RWPE2 (cell line): ENCODE results near the gene PIK3R5.

ENCODE experiments used
- ATAC-seq: fragments of 200-7000 bp; cut with Tn5 transposase; 3 replicates; pipeline ENCODE4 v1.9.1; 2021; ENCODE audit warnings: low read depth
- DNase-seq: peaks from one replicate; pipeline ENCODE4 v3.0.0-alpha.2; 2020; ENCODE audit warnings: low spot score
- H3K27ac ChIP-seq: fragments of 450-650 bp; 2 replicates; pipeline ENCODE4 v1.5.1; 2017; ENCODE audit warnings: mild to moderate bottlenecking; ENCODE audit not compliant: poor library complexity, severe bottlenecking
- H3K27me3 ChIP-seq: fragments of 250-450 bp; sonication (Bioruptor Pico); 2 replicates; pipeline ENCODE4 v1.5.1; 2021; ENCODE audit warnings: mild to moderate bottlenecking, moderate library complexity; ENCODE audit not compliant: insufficient read depth, poor library complexity, severe bottlenecking
- H3K36me3 ChIP-seq: fragments of 250-450 bp; sonication (Bioruptor Pico); 2 replicates; pipeline ENCODE4 v1.5.1; 2020; ENCODE audit warnings: low read depth, mild to moderate bottlenecking, moderate library complexity
- H3K4me1 ChIP-seq: fragments of 250-450 bp; sonication (Bioruptor Pico); 2 replicates; pipeline ENCODE4 v1.5.1; 2021; ENCODE audit warnings: mild to moderate bottlenecking, moderate library complexity; ENCODE audit not compliant: insufficient read depth, poor library complexity, severe bottlenecking
- H3K4me3 ChIP-seq: fragments of 250-450 bp; sonication (Bioruptor Pico); 2 replicates; pipeline ENCODE4 v1.5.1; 2021; ENCODE audit warnings: mild to moderate bottlenecking, moderate library complexity; ENCODE audit not compliant: severe bottlenecking
- H3K9me3 ChIP-seq: fragments of 250-450 bp; sonication (Bioruptor Pico); 2 replicates; pipeline ENCODE4 v1.5.1; 2021; ENCODE audit warnings: mild to moderate bottlenecking, moderate library complexity; ENCODE audit not compliant: severe bottlenecking
- CTCF ChIP-seq: fragments of 450-650 bp; IDR thresholded peaks from one replicate; pipeline ENCODE4 v1.5.1; 2017; ENCODE audit warnings: mild to moderate bottlenecking, moderate library complexity; ENCODE audit not compliant: poor library complexity, severe bottlenecking

The PIK3R5 gene

GRCh38 chr17:8871081-8871581, 94.4 kb downstream of the PIK3R5 start:
- no peak overlapping the region for H3K4me3 ChIP-seq
- H3K27me3 ChIP-seq, result no peaks in the 10 kb centered on the region
- no peak for TF ChIP-seq CTCF
- H3K4me1 ChIP-seq, result no peaks in the 10 kb centered on the region
- H3K27ac ChIP-seq, result no peak overlapping the region
- no peaks in the 10 kb centered on the region for H3K9me3 ChIP-seq
- ATAC-seq, result no peak
- H3K36me3 ChIP-seq, result no peaks in the 10 kb centered on the region
- peak; percentile 23 for DNase-seq

GRCh38 chr17:8870406-8871040, 95.0 kb downstream of the PIK3R5 start:
- ATAC-seq, result no peak
- no peaks in the 10 kb centered on the region for H3K4me1 ChIP-seq
- H3K9me3 ChIP-seq, result no peaks in the 10 kb centered on the region
- H3K27ac ChIP-seq, result no peak overlapping the region
- no peak for TF ChIP-seq CTCF
- DNase-seq, result peak; percentile 8
- H3K4me3 ChIP-seq, result no peak overlapping the region
- H3K36me3 ChIP-seq, result no peaks in the 10 kb centered on the region
- no peaks in the 10 kb centered on the region for H3K27me3 ChIP-seq

- no peak for ATAC-seq
- Histone ChIP-seq H3K4me3 (no peak overlapping the region), H3K9me3 (no peaks in the 10 kb centered on the region), H3K36me3 (no peaks in the 10 kb centered on the region), H3K4me1 (no peaks in the 10 kb centered on the region), H3K27me3 (no peaks in the 10 kb centered on the region), H3K27ac (no peak overlapping the region)
- DNase-seq, result peak; percentile 17
- TF ChIP-seq CTCF, result no peak
These were observed 96.2 kb downstream of the PIK3R5 start for GRCh38 chr17:8869114-8869815.

- Histone ChIP-seq H3K4me1 (no peaks in the 10 kb centered on the region), H3K36me3 (no peaks in the 10 kb centered on the region), H3K4me3 (no peak overlapping the region), H3K27me3 (no peaks in the 10 kb centered on the region), H3K9me3 (no peaks in the 10 kb centered on the region), H3K27ac (no peak overlapping the region)
- no peak for ATAC-seq
- no peak for TF ChIP-seq CTCF
- no peak for DNase-seq
These were observed 97.0 kb downstream of the PIK3R5 start for GRCh38 chr17:8868529-8868951.

GRCh38 chr17:8868092-8868491, 97.4 kb downstream of the PIK3R5 start:
- ATAC-seq (no peak), DNase-seq (no peak)
- Histone ChIP-seq H3K9me3 (no peaks in the 10 kb centered on the region), H3K27ac (no peak overlapping the region), H3K4me3 (no peak overlapping the region), H3K4me1 (no peaks in the 10 kb centered on the region), H3K36me3 (no peaks in the 10 kb centered on the region), H3K27me3 (no peaks in the 10 kb centered on the region)
- no peak for TF ChIP-seq CTCF
